NCI-H1092 (cell line): ENCODE measurements around the gene POU2F2.

Experiments
- DNase-seq: peaks from one replicate; lab custom pipeline; 2025; lab: John Stamatoyannopoulos, UW

POU2F2 gene

DNA sequence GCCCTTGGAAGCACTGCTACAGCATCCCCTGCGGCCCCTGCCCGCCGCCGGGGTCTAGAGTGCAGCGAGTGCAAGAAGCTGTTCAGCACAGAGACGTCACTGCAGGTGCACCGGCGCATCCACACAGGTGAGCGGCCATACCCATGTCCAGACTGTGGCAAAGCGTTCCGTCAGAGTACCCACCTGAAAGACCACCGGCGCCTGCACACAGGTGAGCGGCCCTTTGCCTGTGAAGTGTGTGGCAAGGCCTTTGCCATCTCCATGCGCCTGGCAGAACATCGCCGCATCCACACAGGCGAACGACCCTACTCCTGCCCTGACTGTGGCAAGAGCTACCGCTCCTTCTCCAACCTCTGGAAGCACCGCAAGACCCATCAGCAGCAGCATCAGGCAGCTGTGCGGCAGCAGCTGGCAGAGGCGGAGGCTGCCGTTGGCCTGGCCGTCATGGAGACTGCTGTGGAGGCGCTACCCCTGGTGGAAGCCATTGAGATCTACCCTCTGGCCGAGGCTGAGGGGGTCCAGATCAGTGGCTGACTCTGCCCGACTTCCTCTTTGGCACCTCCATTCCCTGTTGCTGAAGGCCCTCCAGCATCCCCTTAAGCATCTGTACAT, 51.4 kb downstream of the POU2F2 start:
- DNase-seq, result no peak

DNA sequence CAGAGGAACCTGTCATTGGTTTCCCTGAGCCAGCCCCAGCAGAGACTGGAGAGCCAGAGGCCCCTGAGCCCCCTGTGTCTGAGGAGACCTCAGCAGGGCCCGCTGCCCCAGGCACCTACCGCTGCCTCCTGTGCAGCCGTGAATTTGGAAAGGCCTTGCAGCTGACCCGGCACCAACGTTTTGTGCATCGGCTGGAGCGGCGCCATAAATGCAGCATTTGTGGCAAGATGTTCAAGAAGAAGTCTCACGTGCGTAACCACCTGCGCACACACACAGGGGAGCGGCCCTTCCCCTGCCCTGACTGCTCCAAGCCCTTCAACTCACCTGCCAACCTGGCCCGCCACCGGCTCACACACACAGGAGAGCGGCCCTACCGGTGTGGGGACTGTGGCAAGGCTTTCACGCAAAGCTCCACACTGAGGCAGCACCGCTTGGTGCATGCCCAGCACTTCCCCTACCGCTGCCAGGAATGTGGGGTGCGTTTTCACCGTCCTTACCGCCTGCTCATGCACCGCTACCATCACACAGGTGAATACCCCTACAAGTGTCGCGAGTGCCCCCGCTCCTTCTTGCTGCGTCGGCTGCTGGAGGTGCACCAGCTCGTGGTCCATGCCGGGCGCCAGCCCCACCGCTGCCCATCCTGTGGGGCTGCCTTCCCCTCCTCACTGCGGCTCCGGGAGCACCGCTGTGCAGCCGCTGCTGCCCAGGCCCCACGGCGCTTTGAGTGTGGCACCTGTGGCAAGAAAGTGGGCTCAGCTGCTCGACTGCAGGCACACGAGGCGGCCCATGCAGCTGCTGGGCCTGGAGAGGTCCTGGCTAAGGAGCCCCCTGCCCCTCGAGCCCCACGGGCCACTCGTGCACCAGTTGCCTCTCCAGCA, 52.1 kb downstream of the POU2F2 start:
- no peak for DNase-seq

DNA sequence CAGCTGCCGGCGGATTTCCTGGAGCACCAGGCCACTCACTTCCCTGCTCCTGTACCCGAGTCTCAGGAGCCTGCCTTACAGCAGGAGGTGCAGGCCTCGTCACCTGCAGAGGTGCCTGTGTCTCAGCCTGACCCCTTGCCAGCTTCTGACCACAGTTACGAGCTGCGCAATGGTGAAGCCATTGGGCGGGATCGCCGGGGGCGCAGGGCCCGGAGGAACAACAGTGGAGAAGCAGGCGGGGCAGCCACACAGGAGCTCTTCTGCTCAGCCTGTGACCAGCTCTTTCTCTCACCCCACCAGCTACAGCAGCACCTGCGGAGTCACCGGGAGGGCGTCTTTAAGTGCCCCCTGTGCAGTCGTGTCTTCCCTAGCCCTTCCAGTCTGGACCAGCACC, 53.0 kb downstream of the POU2F2 start:
- DNase-seq, result no peak

DNA sequence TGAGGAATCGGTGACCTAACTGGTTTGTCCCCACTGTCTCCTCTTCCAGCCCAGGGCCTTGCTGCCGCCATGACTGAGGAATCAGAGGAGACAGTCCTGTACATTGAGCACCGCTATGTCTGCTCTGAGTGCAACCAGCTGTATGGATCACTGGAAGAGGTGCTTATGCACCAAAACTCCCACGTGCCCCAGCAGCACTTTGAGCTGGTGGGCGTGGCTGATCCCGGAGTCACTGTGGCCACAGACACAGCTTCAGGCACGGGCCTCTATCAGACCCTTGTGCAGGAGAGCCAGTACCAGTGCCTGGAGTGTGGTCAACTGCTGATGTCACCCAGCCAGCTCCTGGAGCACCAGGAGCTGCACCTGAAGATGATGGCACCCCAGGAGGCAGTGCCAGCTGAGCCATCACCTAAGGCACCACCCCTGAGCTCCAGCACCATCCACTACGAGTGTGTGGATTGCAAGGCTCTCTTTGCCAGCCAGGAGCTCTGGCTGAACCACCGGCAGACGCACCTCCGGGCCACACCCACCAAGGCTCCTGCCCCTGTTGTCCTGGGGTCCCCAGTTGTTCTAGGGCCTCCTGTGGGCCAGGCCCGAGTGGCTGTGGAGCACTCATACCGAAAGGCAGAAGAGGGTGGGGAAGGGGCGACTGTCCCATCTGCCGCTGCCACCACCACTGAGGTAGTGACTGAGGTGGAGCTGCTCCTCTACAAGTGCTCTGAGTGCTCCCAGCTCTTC, 53.5 kb downstream of the POU2F2 start:
- DNase-seq, result no peak

DNA sequence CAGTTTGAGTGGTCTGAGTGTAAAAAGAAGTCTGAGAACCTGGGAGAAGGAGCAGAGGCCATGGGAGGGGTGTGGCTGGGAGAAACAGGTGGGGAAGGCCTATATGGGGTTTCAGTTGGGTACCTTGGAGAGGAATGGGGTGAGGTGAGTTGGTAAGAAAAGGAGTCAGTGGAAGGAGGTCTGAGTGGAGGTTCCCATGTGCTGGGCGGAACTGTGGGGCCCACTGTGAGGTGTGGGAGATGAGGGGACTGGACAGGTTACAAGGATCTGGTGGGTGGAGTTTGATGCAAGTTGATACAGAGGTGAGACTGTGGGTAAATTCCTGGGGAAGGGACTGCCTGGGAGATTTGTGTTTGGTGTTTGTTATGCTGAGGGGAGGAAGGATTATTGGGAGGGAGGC, 54.2 kb downstream of the POU2F2 start:
- DNase-seq, result no peak

DNA sequence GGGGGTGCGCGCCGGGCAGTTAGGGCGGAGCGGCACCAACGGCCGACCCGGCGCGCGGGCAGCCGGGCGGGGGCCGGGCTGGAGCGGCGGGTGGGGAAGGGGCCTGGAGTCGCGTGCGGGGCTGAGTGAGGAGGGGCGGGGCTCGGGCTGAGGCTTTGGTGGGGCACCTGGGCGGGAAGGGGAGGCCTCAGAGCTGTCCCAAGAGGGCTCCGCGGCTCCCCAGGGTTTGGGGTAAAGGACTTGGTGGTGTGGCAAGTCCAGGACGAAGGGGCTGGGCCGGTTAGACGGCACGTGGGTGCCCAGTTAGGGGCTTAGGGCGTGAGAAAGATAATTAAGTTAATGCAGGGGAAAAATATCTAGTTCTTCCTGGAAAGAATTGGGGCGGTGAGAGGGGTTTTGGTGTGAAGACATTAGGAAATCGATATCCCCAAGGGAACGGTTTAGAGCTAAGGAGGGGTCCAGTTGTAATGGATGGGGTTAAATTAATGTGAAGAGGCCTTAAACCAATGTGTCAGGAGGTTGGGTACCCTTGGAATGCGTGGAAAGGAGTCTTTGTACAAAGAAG, 55.8 kb downstream of the POU2F2 start:
- no peak for DNase-seq

DNA sequence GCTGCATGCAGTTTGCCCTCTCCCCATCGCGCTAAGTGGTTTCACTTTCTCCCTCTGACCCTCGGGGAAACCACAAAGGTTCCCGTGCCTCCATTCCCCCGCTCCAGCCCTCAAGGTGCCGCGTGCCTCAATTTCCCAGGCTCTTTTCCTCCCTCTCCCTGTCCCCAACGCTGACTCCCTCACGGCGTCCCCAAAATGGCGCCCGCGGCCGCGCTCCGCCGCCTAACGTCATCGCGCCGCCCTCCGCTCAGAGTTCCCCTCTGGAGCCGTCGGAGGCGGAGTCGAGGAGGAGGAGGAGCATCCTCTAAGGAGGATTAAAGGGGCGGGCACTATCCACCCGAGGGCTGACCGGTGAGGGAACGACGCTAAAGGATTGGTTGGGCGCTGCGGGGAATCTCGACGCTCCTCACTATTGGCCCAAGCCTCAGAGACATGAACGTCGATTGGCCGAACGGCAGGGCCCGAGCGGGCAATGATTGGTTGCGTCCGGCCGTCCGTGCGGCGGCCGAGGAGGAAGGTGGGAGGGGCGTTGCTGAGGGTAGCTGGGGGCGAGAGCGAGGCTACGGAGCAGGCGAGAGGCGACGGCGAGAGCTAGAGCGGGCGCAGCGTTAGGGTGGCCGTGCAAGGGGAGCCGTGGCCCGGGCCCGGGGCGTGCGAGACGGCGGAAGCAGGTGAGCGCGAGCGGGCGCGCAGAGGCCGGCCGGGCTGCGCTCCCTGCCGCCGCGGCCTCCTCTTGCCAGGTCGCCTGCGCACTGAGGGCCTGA, 56.4 kb downstream of the POU2F2 start, which contains the start of gene ZNF574:
Gene ZNF574, plus strand, starts transcription at position 551 of the 764 bp plus-strand sequence. CDS start 2,441 bp downstream, outside the sequence.
- peak; percentile 99 for DNase-seq

DNA sequence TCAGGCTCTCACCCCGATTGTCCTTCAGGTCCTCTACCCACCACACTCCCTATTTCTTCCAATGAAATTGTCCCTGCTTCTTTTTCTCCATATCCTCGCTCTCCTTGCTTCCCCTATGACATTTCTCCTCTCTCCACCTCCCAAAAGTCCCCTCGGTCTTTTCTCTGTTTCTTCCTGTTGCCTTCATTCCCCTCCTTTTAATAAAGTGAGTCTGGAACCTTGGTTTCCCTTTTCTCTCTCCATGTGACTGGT, 57.0 kb downstream of the POU2F2 start:
- no peak for DNase-seq

DNA sequence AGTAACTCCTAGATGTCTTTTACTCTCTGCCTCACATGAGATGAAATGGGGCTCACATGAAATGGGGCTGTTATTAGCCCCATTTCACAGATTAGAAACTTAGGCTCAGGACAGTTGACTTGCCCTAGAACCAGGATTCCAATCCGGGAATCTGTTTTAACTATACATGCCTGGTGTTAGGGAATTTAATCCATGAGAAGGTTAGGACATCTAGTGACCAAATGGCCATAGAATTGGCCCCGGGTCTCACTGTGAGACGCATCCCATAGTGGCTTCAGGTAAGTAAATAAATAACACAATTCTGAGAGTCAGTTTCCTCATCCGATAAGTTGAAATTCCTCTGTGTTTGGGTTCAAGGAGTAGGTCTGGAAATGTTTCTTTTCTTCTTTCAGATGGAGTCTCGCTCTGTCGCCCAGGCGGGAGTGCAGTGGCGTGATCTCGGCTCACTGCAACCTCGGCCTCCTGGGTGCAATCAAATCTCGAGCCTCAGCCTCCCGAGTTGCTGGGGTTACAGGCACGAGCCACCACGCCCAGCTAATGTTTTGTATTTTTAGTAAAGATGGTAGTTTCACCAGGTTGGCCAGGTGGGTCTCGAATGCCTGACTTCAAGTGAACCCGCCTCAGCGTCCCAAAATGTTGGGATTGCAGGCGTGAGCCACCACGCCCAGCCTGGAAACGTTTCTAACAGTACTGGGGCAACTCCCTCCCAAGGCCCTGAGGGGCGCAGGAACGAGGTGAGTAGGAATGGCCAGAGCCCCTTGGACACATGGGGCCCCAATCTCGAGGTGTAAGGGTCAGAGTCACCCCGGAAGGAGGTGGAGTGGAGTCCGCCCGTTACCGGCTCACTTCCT, 57.5 kb downstream of the POU2F2 start:
- no peak for DNase-seq

DNA sequence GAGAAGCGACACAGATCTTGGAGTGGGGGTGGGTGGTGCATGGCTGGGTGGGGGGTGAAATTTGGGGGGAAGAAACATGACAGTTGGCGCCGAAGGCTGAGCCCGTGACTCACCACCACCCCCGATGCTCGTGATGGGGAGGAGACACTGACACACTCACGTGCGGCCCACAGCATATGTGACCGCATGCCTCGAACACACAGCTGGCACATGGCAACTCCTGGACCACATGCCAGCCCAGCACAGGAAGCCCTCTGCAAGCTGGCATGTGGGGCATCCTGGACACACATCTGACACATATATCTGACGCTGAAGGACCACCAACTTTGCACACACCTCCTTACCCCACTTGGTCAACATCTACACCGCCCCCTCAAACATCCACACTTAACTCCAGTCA, 61.0 kb downstream of the POU2F2 start:
- DNase-seq, result no peak

DNA sequence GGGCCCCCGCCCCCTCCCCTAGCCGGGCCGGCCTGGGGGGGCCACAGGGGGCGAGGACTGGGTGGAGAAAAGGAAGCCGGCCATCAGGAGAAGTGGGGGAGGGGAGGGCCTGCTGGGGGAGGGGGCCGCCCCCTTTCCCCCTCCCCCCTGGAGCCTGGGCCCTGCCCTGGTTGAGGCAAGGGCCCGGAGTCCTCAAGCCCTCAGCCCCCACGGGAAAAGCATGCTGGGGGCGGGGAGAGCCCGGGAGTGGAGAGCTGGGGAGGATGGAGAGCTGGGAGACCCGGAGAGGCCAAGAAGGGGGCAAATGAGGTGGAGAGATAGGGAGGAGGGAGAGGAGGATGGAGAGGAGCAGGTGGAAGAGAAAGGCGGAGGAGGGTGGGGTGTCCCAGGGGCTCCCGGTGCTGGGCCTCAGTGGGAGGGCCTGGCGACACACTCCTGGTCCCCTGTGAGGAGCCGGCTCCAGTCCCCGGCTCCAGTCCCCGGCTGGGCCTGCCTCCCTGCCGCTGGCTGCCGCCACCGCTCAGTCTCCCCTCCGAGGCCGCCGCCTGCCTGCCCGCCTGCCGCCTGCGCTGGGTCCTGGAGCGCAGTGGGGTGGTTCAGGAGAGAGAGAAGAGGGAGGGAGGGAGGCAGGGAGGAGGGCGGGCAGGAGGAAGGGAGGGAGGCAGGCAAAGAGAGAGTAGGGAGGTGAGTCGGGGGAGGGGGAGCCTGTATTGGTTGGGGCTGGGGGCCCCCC, 62.5 kb downstream of the POU2F2 start, which contains the start of gene GRIK5:
Gene GRIK5, minus strand, starts transcription at position 588 of the 733 bp plus-strand sequence. CDS start 4,436 bp downstream, outside the sequence.
- no peak for DNase-seq

DNA sequence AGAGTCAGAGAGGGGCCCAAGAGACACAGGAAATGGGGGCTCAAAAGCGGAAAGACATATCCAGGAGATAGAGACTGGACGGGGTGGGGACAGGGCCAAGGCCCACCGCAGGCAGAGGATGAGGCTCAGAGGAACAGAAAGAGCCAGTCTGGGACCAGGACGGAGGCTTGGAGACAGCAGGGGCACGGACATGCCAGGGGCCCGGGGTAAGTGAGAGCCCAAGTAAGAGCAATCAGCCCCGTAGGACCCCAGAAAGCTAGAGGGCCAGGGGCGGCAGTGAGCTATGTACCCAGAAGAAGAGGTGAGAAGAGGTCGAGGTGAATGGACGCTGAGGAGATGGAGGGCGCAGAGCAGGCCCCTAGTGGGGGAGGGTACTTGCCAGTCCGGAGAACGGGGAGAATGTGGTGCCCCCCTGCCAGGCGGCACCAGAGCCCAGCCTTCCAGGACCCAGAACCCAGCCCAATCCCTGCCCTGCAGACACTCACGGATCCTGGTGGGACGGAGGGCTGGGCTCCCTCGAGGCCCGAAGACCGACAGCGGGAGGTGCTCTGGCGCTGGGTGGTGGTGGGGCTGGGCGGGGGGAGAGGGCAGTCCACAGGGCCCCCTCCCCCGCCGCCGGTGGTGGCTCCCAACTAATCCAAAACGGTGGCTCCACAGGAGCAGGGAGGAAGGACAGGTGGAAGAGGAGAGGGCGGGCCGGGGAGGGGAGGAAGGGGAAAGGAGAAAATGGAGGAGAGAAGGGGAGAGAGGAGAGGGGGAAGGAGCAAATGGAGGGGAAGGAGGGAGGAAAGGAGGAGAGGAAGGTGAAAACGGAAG, 63.3 kb downstream of the POU2F2 start:
- no peak for DNase-seq

DNA sequence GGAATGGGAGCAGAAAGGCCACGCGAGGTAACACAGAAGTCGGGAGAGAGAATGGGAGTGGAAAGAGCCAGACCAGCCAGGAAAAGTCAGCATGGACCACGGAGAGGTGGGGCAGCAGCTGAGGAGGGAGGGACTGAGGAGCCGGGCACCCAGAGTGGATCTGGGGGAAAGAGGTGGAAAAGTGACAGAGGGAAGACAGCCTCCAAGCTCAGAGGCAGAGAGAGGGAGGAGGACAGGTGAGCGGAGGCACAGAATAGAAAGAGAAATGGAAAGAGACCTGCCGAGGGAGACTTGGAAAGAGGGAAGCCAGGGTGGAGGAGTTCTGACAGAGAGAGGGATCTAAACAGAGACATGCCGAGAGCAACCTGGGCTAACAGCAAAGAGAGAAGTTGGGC, 63.9 kb downstream of the POU2F2 start:
- DNase-seq, result no peak

DNA sequence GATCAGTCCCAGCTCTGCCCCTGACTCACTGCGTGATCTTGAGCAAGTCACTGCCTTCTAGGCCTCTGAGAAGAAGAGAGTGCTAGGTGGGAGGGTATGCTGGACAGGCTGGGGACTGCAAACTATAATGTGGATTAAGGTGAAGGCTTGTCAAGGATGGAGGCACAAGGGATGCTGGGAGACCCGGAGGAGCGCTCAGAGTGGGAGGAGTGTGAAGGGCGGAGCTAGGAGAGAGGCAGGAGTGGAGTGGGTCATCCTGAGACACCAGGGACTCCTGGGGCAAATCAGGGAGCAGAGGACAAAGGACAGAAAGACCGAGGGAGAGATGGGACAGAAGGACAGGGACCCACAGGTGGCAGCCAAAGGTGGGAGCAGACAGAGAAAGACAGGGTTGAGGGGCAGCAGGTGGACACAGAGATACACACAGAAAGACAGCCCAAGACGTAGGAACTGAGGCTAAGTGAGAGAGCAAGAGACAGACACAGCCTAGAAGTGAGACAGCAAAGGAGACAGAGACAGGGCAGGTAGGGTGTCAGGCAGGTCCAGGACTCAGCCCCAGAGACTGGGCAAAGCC, 64.8 kb downstream of the POU2F2 start:
- no peak for DNase-seq

DNA sequence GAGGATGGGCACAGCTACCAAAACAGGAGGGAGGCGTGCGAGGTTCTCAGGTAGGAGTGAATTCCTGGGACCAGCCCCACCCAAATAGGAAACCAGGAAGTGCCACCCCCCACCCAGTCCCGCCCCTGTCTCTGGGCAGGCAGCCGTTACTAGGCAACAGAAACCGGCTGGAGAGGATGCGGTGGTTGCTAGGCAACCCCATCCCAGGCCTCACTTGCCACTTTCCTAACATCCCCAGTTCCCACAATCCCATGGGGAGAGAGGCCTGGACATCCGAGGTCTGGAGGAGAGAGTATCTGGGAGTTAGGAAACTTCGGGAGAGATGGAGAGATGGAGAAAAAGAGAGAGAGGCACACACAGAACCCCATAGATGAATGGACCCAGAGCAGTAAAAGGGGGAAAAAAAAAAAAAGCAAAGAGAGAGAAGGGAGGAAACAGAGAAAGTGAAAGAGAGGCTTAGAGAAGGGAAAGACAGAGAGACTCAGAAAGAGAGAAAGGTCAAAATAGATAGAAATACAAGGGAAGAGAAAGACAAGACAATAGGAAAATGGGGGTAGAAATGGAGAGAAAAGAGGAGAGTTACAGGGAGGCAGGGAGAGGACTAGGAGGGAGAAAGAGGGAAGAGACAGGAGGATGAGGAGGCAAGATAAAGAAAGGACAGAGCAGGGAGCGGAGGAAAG, 66.0 kb downstream of the POU2F2 start:
- no peak for DNase-seq

DNA sequence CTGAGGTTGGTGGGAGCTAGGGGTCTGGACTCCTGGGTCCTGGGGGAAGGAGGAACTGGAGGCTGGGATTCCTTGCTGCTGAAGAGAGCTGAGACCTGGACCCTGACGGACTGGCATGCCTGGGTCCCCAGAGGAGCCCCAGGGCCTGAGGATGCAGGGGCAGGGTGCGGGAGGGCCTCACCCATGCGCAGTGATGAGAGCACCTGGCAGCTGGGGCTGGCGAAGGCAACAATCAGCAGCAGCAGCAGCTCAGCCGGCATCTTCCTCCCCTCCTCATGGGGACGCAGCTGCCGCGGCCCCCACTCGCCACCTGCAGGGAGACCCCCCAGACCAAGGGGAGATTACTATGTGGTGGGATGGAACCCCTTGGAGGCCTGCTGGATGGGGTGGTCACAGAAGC, 66.7 kb downstream of the POU2F2 start:
- no peak for DNase-seq

DNA sequence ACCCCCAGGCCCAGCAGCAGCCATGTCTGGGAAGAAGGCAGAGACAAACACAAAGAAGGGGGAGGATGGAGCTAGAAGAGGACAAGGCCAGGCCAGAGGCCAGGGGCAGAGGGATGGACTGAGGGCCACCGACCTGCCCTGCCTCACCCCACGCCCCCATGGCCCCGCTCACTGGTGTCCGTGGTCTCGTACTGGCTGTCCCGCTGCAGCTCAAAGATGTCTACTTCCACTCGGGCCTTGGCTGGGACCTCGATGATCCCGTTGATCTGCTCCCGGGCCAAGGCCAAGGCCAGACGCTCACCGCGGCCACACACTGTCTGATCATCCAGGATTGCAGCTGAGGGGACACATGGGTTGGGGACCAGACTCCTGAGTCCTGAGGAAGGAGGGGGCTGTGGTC, 67.2 kb downstream of the POU2F2 start:
- no peak for DNase-seq

DNA sequence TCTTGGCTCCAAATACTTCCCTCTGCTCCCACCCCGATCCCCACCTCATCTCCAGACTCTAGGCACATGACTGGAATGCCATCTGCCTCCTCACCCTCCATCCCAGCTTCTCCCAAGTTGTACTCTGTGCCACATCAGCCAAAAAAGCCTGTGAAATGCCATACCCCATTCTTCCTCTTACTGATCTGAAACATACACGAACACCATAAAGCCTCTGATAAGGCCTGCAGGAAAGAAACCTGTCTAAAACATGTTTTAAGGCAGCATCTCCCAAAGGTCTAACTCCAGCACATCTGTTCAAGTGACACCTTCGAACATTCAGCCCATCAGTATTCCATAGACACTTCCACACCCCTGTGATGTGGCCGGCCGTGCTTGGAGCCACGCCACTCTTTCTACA, 67.8 kb downstream of the POU2F2 start:
- DNase-seq, result no peak
